Muscle of leg (tissue), 11 donors: ENCODE data around the gene TNIP1. TPM values are rescaled to one million over a fixed set of nuclear protein-coding genes. Genes with fewer than 3 reads are reported as not detected.
A peak's percentile ranks its signal among the peaks of the same experiment; 100 is the strongest.

Source experiments
- DNase-seq: peaks from one replicate; pipeline ENCODE4 v3.0.0; 2013
- H3K27ac ChIP-seq: one replicate; pipeline ENCODE4 v1.5.1; 2013; ENCODE audit warnings: mild to moderate bottlenecking, low read length, control low read depth
- H3K27me3 ChIP-seq: one replicate; pipeline ENCODE4 v1.6.1; 2013; ENCODE audit warnings: low read length; ENCODE audit not compliant: control insufficient read depth, insufficient read depth
- H3K36me3 ChIP-seq: one replicate; pipeline ENCODE4 v1.6.1; 2013; ENCODE audit warnings: low read length; ENCODE audit not compliant: control insufficient read depth, insufficient read depth
- H3K4me1 ChIP-seq: one replicate; pipeline ENCODE4 v1.6.1; 2013; ENCODE audit warnings: low read length; ENCODE audit not compliant: control insufficient read depth, insufficient read depth
- H3K4me3 ChIP-seq: one replicate; pipeline ENCODE4 v1.5.1; 2013; ENCODE audit warnings: low read length, control low read depth
- H3K9me3 ChIP-seq: replicated peaks from 2 replicates; pipeline ENCODE4 v1.6.1; 2013; ENCODE audit warnings: low read depth, low read length; ENCODE audit not compliant: control insufficient read depth
- WGBS: methylation state at CpG from one replicate; pipeline ENCODE4 v1.1.5; 2013; ENCODE audit warnings: missing lambda C conversion rate; ENCODE audit not compliant: insufficient coverage; 5-methylcytosine and 5-hydroxymethylcytosine counted together
- polyA plus RNA-seq, 8 donors: library from polyadenylated mRNA; unstranded; fragments of 120-200 nt; gene quantifications; one replicate each; pipeline versions ENCODE4 v1.2.1 to v1.2.3, GENCODE V29; 2013; ENCODE audit warnings: inconsistent platforms in 1 of 8, low replicate concordance in 1 of 8; ENCODE audit not compliant: insufficient read length in 8 of 8, insufficient read depth in 1 of 8
- total RNA-seq: library from RNA; stranded (reverse); fragments of 120-200 nt; gene quantifications from one replicate; pipeline ENCODE4 v1.2.4, GENCODE V29; 2013

Gene TNIP1
- total and polyA plus RNA-seq, 9 donors = 51.3 to 102 (median 89.2) TPM

DNA sequence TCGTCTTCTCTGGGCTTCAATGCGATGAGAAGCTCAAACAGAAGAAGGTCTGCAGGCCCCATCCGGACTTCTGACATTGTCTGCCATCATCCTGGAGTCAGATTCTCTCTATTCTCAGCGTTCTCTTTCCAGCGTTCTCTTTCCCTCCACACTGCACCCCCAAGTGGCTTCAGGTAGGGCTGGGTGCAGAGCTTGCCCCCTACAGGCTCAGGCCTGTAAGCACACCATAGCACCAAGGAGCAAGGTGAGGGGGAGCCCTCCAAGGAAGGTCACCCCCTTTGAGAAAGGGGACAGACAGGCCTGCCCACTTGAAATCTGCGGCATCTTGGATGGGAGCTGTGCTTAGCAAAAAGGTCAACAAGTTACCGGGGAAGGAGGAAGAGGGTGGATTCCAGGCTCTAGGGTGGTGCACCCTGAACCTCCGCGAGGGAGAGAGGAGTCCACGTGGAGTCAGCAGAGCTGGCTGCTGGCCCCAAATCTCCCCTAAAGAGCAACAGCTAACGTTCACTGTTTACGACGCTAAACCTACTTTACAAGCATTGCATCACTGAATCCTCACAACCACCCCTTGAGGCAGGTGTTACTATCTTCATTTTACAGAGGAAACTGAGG, 32.9 kb downstream of the TNIP1 start:
- 61% methylated on average over 7 of the region's 13 CpGs for WGBS
- H3K4me1 ChIP-seq = peaks cover 11% of the 10 kb centered on the region
- no peaks in the 10 kb centered on the region for H3K27me3 ChIP-seq
- no peaks in the 10 kb centered on the region for H3K9me3 ChIP-seq
- peaks cover 66% of the 10 kb centered on the region for H3K36me3 ChIP-seq
- DNase-seq = peak; percentile 40
- no peak overlapping the region for H3K27ac ChIP-seq
- no peak overlapping the region for H3K4me3 ChIP-seq

DNA sequence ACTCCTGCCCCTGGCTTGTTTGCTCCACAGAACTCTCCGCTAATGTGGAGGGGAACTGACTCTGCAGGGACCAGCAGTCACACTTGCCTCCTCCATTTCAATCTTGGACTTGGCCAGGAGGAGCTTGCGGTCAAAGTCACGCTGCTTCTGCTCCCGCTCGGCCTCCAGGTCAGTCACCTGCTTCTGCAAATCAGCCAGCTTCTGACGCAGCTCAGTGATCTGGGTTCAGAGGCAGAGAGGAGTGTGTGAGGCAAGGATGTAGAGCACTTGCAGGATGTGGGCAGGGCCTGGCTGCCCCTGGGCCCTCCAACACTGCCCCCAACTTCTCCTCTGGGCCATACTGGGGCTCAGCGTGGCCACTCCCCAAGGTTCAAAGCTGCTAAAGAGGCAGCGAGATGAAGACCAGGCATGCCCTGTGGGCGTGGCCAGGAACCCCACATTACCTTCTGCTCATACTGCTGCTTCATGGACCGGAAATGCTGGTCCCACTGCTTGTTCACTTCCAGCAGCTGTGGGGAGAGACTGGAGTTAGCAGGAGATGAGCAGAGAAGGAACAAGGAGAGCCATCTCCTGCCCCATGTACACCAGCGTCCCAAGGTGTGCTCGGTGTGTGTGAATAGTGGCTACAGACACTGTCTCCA, 38.3 kb downstream of the TNIP1 start:
- H3K27ac ChIP-seq = no peak overlapping the region
- no peaks in the 10 kb centered on the region for H3K9me3 ChIP-seq
- no peak for DNase-seq
- WGBS = 88% methylated on average over 5 of the region's 12 CpGs
- peaks cover 28% of the 10 kb centered on the region for H3K4me1 ChIP-seq
- no peak overlapping the region for H3K4me3 ChIP-seq
- H3K36me3 ChIP-seq = peaks cover 80% of the 10 kb centered on the region
- H3K27me3 ChIP-seq = no peaks in the 10 kb centered on the region

DNA sequence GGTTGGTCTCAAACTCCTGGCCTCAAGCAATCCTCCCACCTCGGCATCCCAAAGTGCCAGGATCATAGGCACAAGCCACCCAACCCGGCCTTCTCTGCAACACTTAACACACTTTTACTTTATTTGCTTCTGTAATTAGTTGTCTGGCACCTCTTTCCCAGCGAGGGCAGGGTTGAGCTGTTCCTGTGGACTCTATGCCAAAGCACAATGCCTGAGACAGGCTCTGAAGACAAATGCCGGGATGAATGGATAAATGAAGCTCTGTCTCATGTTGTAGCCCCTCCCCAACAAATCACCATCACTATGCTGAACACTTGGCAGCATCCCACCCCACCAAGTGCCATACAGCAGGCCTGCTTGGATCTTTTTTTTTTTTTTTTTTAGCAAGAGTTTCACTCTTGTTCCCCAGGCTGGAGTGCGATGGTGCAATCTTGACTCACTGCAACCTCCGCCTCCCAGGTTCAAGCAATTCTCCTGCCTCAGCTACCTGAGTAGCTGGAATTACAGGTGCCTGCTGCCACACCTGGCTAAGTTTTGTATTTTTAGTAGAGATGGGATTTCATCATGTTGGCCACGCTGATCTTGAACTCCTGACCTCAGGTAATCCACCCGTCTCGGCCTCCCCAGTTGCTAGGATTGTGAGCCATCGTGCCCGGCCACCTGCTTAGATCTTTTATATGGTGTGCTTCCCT, 39.1 kb downstream of the TNIP1 start:
- Histone ChIP-seq H3K4me1 (peaks cover 34% of the 10 kb centered on the region), H3K27ac (no peak overlapping the region), H3K4me3 (no peak overlapping the region), H3K36me3 (peaks cover 81% of the 10 kb centered on the region), H3K27me3 (no peaks in the 10 kb centered on the region), H3K9me3 (no peaks in the 10 kb centered on the region)
- WGBS = 80% methylated on average over 2 of the region's 11 CpGs
- DNase-seq = no peak

DNA sequence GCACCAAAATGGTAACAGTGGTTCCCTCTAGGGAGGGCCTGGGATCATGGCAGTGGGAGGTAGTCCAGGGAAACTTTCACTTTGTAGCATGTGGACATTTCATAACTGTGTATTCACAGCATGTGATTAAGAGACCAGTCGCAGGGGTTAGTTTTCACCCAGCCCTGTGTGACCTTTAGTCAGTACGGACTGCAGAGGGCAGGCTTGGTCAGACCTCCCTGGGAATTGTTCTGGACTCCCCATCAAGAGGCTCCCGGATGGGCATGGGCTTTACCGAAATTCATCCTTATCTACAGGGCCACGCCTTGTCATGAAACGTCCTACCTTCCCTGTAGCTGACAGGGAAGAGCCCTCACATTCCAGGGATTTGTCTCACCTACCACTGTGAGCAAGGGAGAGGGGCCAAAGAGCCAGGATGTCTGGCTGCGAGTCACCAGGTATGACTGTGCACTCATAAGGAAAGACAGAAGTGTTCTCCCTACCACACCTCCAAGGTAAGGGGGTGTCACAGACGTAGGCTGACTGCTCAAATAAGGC, 40.6 kb downstream of the TNIP1 start:
- H3K4me3 ChIP-seq = no peak overlapping the region
- 63% methylated on average over 4 of the region's 8 CpGs for WGBS
- peaks cover 82% of the 10 kb centered on the region for H3K36me3 ChIP-seq

DNA sequence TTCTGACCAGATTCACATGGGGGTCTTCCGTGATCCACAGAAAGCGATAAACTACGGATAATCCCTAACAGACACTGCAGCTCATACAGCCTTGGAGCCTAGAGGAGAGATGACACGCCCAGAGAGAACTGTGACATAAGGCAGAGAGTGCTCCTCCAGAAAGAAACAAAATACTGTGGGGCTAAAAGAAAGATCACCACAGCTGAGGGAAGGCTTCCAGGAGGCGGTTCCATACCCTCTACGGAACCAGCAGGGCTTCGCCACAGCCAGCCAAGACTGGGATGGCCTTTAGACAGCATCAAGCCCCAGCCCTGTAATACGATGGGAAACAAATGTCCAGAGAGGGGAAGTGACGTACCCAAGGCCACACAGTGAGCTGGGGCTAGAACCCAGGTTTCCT, 41.2 kb downstream of the TNIP1 start:
- no peaks in the 10 kb centered on the region for H3K27me3 ChIP-seq
- no peaks in the 10 kb centered on the region for H3K9me3 ChIP-seq
- no peak for DNase-seq
- H3K27ac ChIP-seq = no peak overlapping the region
- peaks cover 34% of the 10 kb centered on the region for H3K4me1 ChIP-seq
- H3K4me3 ChIP-seq = no peak overlapping the region
- WGBS = 53% methylated on average over 3 of the region's 9 CpGs
- peaks cover 84% of the 10 kb centered on the region for H3K36me3 ChIP-seq

More for the DNA sequence above, 40.6 kb downstream of the TNIP1 start:
- DNase-seq = no peak
- Histone ChIP-seq H3K9me3 (no peaks in the 10 kb centered on the region), H3K27me3 (no peaks in the 10 kb centered on the region), H3K4me1 (peaks cover 34% of the 10 kb centered on the region), H3K27ac (no peak overlapping the region)

DNA sequence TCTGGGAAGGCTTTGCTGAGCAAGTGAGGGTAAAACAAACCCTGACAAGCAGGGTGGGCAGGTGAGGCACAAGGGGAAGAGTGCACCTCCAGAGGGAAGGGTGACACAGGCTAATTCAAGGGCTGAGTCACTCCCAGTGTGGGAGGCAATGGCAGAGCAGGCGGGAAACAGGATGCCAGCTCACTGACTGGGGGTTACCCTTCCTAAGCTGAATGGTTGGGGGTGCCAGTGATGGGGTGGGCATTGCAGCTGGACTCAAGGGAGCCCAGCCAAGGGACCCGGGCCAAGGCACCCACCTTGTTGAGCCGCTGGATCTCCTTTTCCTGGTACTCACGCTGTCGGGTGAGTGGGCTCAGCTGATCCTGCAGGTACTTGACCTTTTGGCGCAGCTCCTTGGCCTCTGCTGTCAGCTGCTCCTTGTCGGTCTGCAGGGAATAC, 42.0 kb downstream of the TNIP1 start:
- 88% methylated on average over 6 of the region's 7 CpGs for WGBS
- Histone ChIP-seq H3K4me1 (peaks cover 34% of the 10 kb centered on the region), H3K36me3 (peaks cover 90% of the 10 kb centered on the region)

DNA sequence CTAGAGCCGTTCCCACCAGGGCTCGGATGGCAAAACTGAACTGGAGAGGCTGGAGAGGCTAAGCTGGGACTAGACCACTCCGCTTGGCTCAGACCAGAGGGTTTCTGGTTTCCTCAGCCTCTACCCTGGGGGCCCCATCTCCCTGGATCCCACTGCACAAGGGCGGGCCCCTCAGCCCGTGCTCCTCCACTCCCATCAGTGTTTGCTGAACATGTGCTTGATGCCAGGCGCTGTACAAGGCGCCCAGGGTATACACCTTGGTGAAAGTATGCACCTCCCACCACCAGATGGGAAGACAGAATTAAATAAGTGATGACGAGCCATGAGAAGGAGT, 42.5 kb downstream of the TNIP1 start:
- no peak for DNase-seq
- peaks cover 34% of the 10 kb centered on the region for H3K4me1 ChIP-seq
- WGBS = 7% methylated on average over 3 of the region's 8 CpGs

More for the DNA sequence above, 42.0 kb downstream of the TNIP1 start:
- no peaks in the 10 kb centered on the region for H3K27me3 ChIP-seq
- peak overlapping the region; percentile 82 for H3K27ac ChIP-seq
- no peak for DNase-seq
- no peak overlapping the region for H3K4me3 ChIP-seq
- no peaks in the 10 kb centered on the region for H3K9me3 ChIP-seq

DNA sequence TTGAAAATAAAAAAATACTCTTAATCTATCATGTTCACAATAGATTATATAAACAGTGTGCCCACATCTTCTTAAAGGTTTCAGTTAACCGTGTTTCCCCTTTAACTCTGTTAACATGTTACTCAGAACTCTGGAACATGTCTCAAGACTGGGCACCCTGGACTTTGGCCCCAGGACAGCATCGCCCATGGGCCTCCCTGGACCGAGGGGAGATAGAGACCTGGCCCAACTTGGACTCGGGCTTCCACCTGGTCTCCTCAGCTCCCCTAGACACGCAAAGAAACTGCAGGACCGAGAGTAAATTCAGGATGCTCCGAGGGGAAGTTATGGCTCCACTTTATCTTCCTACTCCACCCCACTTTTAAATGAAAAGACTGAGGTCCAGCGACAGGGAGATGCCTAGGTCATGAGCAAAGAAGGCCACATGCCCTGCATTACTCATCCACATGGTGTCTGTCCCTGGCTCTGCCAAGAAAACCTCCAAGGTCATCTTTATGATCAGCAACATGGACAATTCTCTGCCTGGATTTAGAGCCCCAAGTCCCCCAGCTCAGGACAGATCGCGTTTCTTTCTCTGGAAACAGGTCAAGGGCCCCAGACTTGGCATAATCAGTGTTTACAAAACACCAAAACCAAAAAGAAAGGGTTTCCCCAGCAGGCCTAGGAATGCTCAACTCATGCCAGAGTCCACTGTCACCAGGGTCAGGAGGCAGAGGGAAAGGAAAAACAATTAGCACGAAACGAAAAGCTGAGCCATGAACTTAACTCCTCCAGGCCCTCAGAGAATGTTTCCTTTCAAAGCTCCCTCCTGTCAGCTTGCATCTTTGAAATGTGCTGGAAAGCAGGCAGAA, 43.0 kb downstream of the TNIP1 start:
- WGBS = 24% methylated on average over 4 of the region's 12 CpGs
- Histone ChIP-seq H3K9me3 (no peaks in the 10 kb centered on the region), H3K4me1 (peaks cover 34% of the 10 kb centered on the region), H3K36me3 (peaks cover 92% of the 10 kb centered on the region), H3K4me3 (no peak overlapping the region), H3K27ac (peak overlapping the region; percentile 82), H3K27me3 (no peaks in the 10 kb centered on the region)
- DNase-seq = peak; percentile 87

More for the DNA sequence above, 42.5 kb downstream of the TNIP1 start:
- Histone ChIP-seq H3K27ac (peak overlapping the region; percentile 82), H3K27me3 (no peaks in the 10 kb centered on the region), H3K36me3 (peaks cover 93% of the 10 kb centered on the region), H3K4me3 (no peak overlapping the region), H3K9me3 (no peaks in the 10 kb centered on the region)

DNA sequence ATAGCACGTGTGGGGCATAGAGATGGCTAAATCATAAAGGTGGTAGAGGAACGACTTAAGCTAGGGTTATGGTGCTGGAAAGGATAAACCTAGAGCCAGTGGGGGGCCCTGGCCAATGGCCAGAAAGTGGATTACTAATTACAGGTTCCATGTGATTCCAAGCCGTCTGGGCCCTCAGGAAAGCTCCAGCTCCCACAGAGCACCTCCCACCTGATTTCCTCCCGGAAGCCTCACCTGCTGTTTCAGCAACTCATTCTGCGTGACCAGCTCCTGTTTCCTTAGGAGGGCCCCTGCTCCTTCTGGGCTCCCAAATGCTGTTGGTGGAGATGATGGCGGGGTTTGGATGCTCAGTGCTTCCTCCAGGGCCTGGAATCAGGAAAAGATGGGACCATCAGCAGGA, 44.3 kb downstream of the TNIP1 start:
- no peak for DNase-seq
- H3K27ac ChIP-seq = no peak overlapping the region
- peaks cover 94% of the 10 kb centered on the region for H3K36me3 ChIP-seq
- no peaks in the 10 kb centered on the region for H3K27me3 ChIP-seq
- H3K9me3 ChIP-seq = no peaks in the 10 kb centered on the region
- H3K4me1 ChIP-seq = peaks cover 32% of the 10 kb centered on the region
- H3K4me3 ChIP-seq = no peak overlapping the region
- 80% methylated on average over 3 of the region's 6 CpGs for WGBS
